Subcutaneous abdominal adipose tissue (tissue), 5 donors: ENCODE results near the gene SNX2.

Experiments used
- H3K27ac ChIP-seq: one replicate; pipeline ENCODE4 v1.7.0; 2013; ENCODE audit warnings: low read depth, mild to moderate bottlenecking, inconsistent platforms, low read length, moderate library complexity
- H3K27me3 ChIP-seq, 5 donors: one replicate each; pipeline ENCODE4 v1.7.0; 2013; ENCODE audit warnings: low read length in 5 of 5, inconsistent platforms in 1 of 5; ENCODE audit not compliant: control insufficient read depth in 5 of 5, insufficient read depth in 4 of 5
- H3K36me3 ChIP-seq, 5 donors: one replicate each; pipeline ENCODE4 v1.7.0; 2013; ENCODE audit warnings: low read length in 5 of 5; ENCODE audit not compliant: control insufficient read depth in 5 of 5, insufficient read depth in 5 of 5
- H3K4me1 ChIP-seq, 5 donors: one replicate each; pipeline ENCODE4 v1.7.0; 2013; ENCODE audit warnings: low read length in 5 of 5, mild to moderate bottlenecking in 3 of 5, moderate library complexity in 1 of 5; ENCODE audit not compliant: control insufficient read depth in 5 of 5, insufficient read depth in 5 of 5
- H3K4me3 ChIP-seq, 5 donors: one replicate each; pipeline ENCODE4 v1.7.0; 2013; ENCODE audit warnings: low read length in 5 of 5, low read depth in 1 of 5
- H3K9ac ChIP-seq, 5 donors: one replicate each; pipeline ENCODE4 v1.7.0; 2013; ENCODE audit warnings: low read length in 5 of 5, mild to moderate bottlenecking in 4 of 5, moderate library complexity in 3 of 5
- H3K9me3 ChIP-seq, 5 donors: one replicate each; pipeline ENCODE4 v1.7.0; 2013; ENCODE audit warnings: low read length in 5 of 5; ENCODE audit not compliant: control insufficient read depth in 5 of 5
- donor health status: healthy.
- donor health status: healthy.
- donor health status: healthy.
- donor health status: healthy.
- donor health status: healthy.

Gene SNX2

DNA sequence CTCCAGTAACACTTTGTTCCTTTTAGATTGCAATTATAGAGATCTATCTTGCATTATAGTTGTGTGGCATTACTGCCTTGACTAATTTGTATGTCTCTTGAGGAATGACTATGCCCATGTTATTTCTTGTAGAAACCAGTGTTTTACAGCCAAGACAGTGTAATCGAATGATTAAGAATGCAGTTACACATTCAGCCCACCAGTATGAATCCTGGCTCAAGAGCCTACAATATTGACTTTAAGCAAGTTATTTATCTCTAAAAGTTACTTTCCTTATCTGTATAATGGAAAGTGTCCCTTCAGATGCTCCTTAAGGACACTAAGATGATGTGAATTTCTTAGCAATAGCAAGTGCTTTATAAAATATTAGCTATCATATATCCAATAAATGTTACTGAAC is 60.8 kb downstream of the SNX2 start:
- Histone ChIP-seq H3K27me3 (no peaks in the 10 kb centered on the region), H3K9me3 (peaks cover 0 to 2% (median 0%) of the 10 kb centered on the region in 5 donors), H3K36me3 (peaks cover 0 to 6% (median 0%) of the 10 kb centered on the region in 5 donors), H3K9ac (no peak overlapping the region), H3K4me3 (no peak overlapping the region), H3K4me1 (no peaks in the 10 kb centered on the region), H3K27ac (no peak overlapping the region)

DNA sequence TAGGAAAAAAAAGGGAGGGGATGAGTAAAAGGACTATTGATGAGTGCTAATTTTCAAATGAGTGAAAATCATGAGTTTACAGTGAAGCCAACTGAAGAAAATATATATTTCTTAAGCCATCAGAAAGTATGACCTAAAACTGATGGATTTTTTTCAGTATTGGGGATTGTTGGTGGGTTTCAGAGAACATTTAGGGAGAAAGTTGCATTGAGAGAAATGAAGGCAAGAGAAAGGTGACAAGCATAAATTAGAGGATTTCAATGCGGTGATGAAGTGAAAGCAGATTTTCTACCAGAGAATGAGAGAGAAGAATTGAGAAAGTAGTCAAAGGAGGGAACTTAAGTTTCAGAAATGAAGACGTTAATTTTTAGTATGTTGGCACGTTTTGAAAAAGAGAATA is 62.1 kb downstream of the SNX2 start:
- Histone ChIP-seq H3K9ac (no peak overlapping the region), H3K36me3 (peaks cover 0 to 6% (median 0%) of the 10 kb centered on the region in 5 donors), H3K4me3 (no peak overlapping the region), H3K27me3 (no peaks in the 10 kb centered on the region), H3K4me1 (no peaks in the 10 kb centered on the region), H3K9me3 (peaks cover 0 to 3% (median 0%) of the 10 kb centered on the region in 5 donors), H3K27ac (no peak overlapping the region)

- Histone ChIP-seq H3K9ac (no peak overlapping the region), H3K9me3 (peaks cover 0 to 3% (median 0%) of the 10 kb centered on the region in 5 donors), H3K4me3 (no peak overlapping the region), H3K27ac (no peak overlapping the region), H3K27me3 (no peaks in the 10 kb centered on the region), H3K36me3 (no peaks in the 10 kb centered on the region), H3K4me1 (peaks cover 3 to 8% (median 7%) of the 10 kb centered on the region in 5 donors)
Observed at GRCh38 chr5:122839731-122840130, 64.9 kb downstream of the SNX2 start.

- Histone ChIP-seq H3K4me3 (no peak overlapping the region), H3K4me1 (peaks cover 3 to 20% (median 15%) of the 10 kb centered on the region in 5 donors), H3K36me3 (no peaks in the 10 kb centered on the region), H3K27ac (no peak overlapping the region), H3K9me3 (peaks cover 0 to 3% (median 0%) of the 10 kb centered on the region in 5 donors), H3K27me3 (no peaks in the 10 kb centered on the region), H3K9ac (no peak overlapping the region)
Observed at GRCh38 chr5:122842016-122842580, 67.2 kb downstream of the SNX2 start.

DNA sequence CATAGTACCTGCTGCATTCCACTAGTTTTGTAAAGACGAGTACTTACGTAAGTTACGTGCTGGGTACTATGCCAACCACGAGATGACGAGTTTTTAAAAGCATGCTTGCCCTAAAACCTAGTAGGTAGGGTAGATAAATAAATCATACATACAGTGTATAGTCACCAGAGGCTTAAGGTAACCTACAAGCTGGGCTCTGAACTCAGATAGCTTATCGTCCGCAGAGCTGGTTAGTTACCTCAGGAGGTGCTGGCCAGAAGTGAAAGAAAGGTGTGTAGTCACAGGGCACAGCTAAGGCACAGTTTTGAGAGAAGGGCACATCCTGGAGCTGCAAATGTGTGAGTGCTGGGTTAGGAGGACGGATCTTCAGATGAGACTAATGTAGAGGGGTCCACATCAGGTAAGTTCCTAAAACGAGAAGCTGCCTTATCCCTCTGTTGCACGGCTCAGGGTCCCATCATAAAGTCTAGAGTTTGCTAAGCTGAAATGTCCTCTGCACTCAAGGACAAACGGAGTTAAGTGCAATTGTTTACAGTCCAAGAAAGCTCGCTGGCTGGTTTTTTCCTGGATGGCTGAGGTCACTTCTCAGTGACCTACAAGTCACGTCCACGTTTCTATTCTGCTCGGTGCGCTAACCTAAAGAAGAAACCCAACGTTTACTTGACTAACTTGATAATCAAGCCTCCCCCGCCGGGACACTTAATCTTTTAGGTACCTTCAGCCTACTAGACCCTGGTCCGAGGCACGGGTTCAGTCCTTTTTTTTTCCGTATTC is 69.4 kb downstream of the SNX2 start:
- Histone ChIP-seq H3K9me3 (peaks cover 0 to 3% (median 0%) of the 10 kb centered on the region in 5 donors), H3K27ac (peak overlapping the region; percentile 83), H3K4me3 (peak overlapping the region; percentile 81 to 93 (median 89)), H3K27me3 (no peaks in the 10 kb centered on the region), H3K4me1 (peaks cover 3 to 20% (median 15%) of the 10 kb centered on the region in 5 donors), H3K9ac (peak overlapping the region; percentile 75 to 93 (median 89)), H3K36me3 (no peaks in the 10 kb centered on the region)

GRCh38 chr5:122844910-122845228 is 70.0 kb downstream of the SNX2 start:
- peaks cover 0 to 3% (median 0%) of the 10 kb centered on the region in 5 donors for H3K9me3 ChIP-seq
- H3K4me3 ChIP-seq, result peak overlapping the region; percentile 81 to 93 (median 89)
- peak overlapping the region; percentile 75 to 93 (median 89) for H3K9ac ChIP-seq
- no peaks in the 10 kb centered on the region for H3K36me3 ChIP-seq
- H3K27me3 ChIP-seq, result no peaks in the 10 kb centered on the region
- H3K27ac ChIP-seq, result peak overlapping the region; percentile 83
- peaks cover 3 to 21% (median 15%) of the 10 kb centered on the region in 5 donors for H3K4me1 ChIP-seq

DNA sequence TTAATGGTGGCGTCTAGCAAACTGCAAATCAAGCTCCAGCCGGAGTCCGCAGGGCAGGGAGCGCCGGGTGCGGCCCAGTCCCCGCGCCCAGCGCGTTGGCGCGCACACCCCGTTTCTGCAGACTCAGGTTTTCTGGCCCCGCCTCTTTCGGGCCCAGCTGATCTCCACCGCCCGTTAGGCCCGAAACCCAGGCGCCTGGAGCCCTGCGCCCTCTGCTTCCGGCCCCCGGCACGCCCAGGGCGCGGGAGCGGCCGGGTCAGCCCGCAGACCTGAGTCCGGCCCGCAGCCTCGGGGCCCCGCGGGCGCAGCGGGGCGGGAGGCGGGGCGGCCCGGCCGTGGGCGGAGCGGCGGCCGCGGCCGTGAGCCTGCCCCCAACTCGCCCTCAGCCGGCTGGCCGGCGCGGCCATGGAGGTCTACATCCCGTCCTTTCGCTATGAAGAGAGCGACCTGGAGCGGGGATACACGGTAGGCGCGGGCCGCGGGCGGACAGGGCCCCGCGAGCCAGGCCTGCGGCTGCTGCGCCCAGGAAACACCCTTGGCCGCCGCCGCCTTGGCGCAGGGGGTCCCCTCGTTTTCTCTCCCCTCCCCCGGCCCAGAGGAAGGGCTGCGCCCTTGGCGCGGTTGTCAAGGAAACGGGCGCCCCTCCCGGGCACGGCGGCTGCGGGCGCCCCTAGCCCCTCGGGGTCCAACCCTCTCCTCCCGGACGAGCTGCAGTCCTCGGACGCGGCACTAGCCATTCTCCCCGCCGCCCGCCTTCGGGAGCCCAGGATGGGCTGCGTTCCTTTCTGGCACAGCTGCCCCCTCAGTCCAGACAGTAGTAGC is 70.6 kb downstream of the SNX2 start, which contains the start of gene SNX24:
SNX24 (plus strand) TSS at position 385 of the 822 bp plus-strand sequence; CDS start at position 406, 21 bp downstream.
- Histone ChIP-seq H3K27me3 (no peaks in the 10 kb centered on the region), H3K27ac (peak within 1 kb of the TSS; percentile 85), H3K36me3 (no peaks in the 10 kb centered on the region), H3K4me3 (peak within 1 kb of the TSS; percentile 81 to 93 (median 89)), H3K4me1 (peaks cover 3 to 21% (median 15%) of the 10 kb centered on the region in 5 donors), H3K9ac (peak within 1 kb of the TSS; percentile 87 to 93 (median 89)), H3K9me3 (peaks cover 0 to 3% (median 0%) of the 10 kb centered on the region in 5 donors)

- Histone ChIP-seq H3K9ac (peak overlapping the region; percentile 48 to 89 (median 83)), H3K4me1 (peaks cover 3 to 21% (median 15%) of the 10 kb centered on the region in 5 donors), H3K4me3 (peak overlapping the region; percentile 58 to 93 (median 89)), H3K27me3 (no peaks in the 10 kb centered on the region), H3K27ac (peak overlapping the region; percentile 85), H3K9me3 (no peaks in the 10 kb centered on the region), H3K36me3 (no peaks in the 10 kb centered on the region)
Observed at GRCh38 chr5:122846051-122846550, 71.2 kb downstream of the SNX2 start.

- Histone ChIP-seq H3K36me3 (no peaks in the 10 kb centered on the region), H3K4me1 (peaks cover 3 to 21% (median 15%) of the 10 kb centered on the region in 5 donors), H3K27ac (no peak overlapping the region), H3K4me3 (no peak overlapping the region), H3K27me3 (no peaks in the 10 kb centered on the region), H3K9ac (no peak overlapping the region), H3K9me3 (no peaks in the 10 kb centered on the region)
Observed at GRCh38 chr5:122847687-122848081, 72.8 kb downstream of the SNX2 start.
